Prostate gland (tissue), 2 donors: ENCODE measurements around the gene FSIP1.

ENCODE experiments used
- CTCF ChIP-seq, 4 experiments: fragments of 200-600 bp in 2 of 4; fragments of 450-650 bp in 2 of 4; sonication (generic) in 2 of 4; IDR thresholded peaks; 1 replicate in 3 of 4; 2 replicates in 1 of 4; pipeline ENCODE4 v1.5.1; 2016 to 2019; ENCODE audit warnings: antibody characterized with exemption in 4 of 4, mild to moderate bottlenecking in 2 of 4, moderate library complexity in 2 of 4
- POLR2A ChIP-seq: fragments of 450-650 bp; IDR thresholded peaks from one replicate; pipeline ENCODE4 v1.6.1; 2016; ENCODE audit warnings: antibody characterized with exemption, mild to moderate bottlenecking
- POLR2AphosphoS5 ChIP-seq: sonication (generic); formaldehyde crosslinking; IDR thresholded peaks from one replicate; pipeline ENCODE4 v1.6.1; 2017; ENCODE audit warnings: antibody characterized with exemption

GRCh38 chr15:39587096-39587721 is 195.4 kb downstream of the FSIP1 start:
- TF ChIP-seq CTCF (IDR thresholded peaks at IDR 0.05) = no peak
- TF ChIP-seq POLR2A = no peak
- no peak for TF ChIP-seq POLR2AphosphoS5
